Umbilical cord (tissue), 2 donors: ENCODE measurements around the gene PDE11A. TPM values are rescaled to one million over a fixed set of nuclear protein-coding genes. Genes with fewer than 3 reads are reported as not detected.

ENCODE experiments used
- DNase-seq: peaks from one replicate; pipeline ENCODE4 v3.0.0-alpha.2; 2015; ENCODE audit warnings: low spot score
- total RNA-seq: library from RNA; depleted of rRNA; stranded (reverse); fragments of >200 nt; gene quantifications from one replicate; pipeline ENCODE4 v1.2.3, GENCODE V29; 2014; ENCODE audit warnings: low replicate concordance; ENCODE audit not compliant: insufficient read depth

PDE11A gene
- total RNA-seq, 1 donor from 2014 or later, result 0.72 TPM

DNA sequence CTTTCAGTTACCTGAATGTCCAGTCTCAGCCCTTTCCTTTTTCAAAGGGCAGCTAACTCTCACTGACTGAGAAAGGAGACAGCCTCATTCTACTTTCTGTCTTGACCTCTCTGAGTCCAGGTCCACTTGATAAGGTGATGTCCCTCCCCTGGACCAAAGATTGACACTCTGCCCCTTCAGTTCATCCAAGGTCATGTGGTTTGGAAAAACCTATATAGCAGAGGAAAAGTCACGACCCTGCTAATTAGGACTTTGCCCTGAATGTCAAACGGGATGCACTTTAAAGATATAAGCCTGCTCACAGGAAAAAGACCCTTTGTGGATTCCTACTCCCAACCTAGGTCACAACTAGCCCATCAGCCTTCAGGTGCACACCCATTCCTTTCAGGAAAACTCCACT lies 471.7 kb downstream of the PDE11A start:
- DNase-seq, result no peak

DNA sequence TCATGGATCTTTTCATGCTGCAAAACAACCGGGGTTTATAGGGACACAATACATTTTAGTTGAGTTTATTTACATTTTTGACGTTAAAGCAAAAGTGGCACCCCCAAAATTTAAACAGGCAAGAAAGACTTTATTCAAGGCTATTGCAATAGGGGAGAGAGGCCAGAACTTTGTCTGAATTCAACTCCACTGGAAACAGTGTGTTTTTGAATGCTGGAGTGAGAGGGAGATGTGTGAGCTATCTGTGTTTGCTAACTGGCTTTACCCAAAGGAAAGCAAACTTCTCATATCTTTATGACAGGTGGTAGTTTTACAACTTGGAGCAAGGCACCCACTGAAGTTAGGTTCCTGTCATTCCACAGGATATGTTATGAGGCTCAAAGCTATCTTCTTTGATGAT lies 472.6 kb downstream of the PDE11A start:
- DNase-seq, result no peak

- DNase-seq, result no peak
Observed at GRCh38 chr2:177599139-177599688, 473.4 kb downstream of the PDE11A start.

DNA sequence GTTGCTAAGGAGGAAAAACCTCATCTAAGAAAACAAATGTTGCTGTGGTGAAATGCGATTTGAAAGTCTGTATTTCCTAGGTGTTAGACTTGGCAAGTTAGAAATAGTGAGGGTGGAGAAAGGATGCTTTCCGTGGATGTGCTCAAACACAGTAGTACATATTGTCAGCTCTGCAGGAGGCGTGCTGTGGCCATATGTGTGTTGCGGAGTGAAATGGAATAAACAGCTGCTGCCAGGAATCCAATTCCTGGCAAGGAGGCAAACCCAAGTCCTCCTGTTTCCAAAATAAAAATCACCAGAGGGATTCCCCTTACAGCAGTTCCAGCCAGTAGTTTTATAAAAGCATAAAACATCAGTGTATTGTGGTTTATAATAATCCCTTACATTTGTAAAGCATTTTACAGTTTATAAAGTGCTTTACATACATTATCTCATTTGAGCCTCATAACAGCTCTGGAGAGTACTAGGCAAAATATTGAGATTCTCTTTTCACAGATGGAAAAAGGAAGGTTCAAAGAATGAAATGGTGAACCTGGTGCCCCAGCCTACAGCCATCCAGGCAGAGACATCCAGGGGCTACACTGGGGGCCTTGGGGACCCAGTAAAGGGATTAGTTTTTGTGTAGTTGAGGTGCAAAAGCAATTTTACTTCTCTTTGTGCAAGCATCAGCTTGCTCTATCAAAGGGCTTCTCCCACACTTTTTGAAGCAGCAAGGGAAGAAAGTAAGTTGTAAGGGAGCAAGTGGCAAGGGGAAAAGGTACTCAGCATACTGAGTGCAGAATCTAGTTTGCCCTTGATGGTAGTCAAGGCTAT lies 474.0 kb downstream of the PDE11A start:
- peak; percentile 90 for DNase-seq

DNA sequence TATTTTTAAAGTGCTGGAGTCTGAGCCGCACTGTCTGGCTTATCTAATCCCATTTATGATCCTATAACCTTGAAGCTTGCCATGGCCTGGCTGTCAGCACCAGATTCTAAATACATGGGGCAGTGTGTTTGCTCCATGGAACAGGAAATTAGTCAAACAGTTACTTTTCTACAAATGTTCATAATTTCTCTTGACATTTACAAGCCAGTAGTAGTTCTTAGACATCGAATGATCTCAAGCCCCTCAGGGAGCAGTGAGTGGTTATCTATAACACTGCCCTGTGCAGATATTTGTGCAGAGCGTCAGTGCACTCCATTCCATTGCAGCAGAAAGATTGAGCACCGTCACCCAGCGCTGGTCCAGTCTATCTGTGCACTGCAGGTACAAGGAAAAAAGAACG lies 474.8 kb downstream of the PDE11A start:
- peak; percentile 92 for DNase-seq

- no peak for DNase-seq
Observed at GRCh38 chr2:177596866-177597265, 475.7 kb downstream of the PDE11A start.

- DNase-seq, result no peak
Observed at GRCh38 chr2:177595126-177595845, 477.3 kb downstream of the PDE11A start.

DNA sequence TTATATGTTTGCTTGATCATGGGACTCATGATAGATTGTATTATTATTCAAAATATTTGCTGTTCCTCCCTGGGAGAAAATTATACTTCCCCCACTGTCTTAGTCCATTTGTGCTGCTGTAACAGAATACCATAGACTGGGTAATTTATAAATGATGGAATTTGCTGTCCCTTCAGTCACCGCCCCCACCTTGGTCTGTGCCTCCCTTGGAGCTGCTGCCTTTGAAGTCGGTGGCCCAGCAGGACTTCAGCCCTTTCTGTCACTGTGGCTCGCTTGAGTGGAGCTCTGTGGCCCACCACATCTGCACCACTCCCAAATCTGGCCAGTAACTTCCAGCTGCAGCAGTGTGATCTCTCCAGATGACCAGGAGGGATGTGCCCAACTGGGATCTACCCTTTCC lies 479.2 kb downstream of the PDE11A start:
- no peak for DNase-seq

- no peak for DNase-seq
Observed at GRCh38 chr2:177592945-177593344, 479.6 kb downstream of the PDE11A start.

DNA sequence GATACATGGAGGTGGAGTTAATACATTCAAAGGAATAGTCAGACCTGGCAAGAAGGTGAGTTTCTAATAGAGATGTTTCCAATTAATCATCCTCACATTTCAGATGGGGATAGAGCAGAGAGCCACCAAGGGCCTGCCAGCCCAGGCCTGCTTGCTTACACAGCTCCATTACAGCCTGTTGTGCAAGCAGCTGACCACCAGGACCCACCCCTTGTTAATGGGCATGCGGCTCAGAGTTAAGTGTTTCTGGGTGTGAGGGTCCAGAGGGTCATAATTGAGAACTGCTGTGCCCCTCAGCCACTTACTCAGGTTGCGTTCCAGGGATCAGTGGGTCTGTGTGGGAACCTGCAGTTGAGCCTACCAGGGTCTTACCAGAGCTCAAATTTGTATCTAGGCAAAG lies 480.2 kb downstream of the PDE11A start:
- no peak for DNase-seq

GRCh38 chr2:177589186-177589585 lies 483.4 kb downstream of the PDE11A start:
- no peak for DNase-seq

GRCh38 chr2:177588671-177589070 lies 483.9 kb downstream of the PDE11A start:
- DNase-seq, result no peak

DNA sequence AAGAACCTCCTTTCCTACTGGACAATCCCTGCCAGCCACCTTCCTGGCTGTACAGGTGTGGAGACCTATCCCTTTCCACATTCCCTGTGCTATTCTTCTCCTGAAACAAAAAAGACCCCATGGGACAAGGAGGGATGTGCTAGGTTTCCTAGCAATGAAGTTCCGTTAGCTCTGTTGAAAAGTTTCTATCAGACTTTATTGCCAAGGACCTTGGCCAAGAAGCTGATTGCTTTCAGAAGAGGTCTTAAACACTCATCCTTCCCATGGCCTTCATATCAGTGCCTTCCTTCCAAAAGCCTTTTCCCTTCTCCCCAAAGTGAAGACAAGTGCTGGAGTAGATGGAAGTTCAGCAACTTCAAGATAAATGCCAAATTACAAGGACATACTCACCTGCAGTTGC lies 485.2 kb downstream of the PDE11A start:
- DNase-seq, result no peak

- DNase-seq, result no peak
Observed at GRCh38 chr2:177586154-177586553, 486.4 kb downstream of the PDE11A start.

DNA sequence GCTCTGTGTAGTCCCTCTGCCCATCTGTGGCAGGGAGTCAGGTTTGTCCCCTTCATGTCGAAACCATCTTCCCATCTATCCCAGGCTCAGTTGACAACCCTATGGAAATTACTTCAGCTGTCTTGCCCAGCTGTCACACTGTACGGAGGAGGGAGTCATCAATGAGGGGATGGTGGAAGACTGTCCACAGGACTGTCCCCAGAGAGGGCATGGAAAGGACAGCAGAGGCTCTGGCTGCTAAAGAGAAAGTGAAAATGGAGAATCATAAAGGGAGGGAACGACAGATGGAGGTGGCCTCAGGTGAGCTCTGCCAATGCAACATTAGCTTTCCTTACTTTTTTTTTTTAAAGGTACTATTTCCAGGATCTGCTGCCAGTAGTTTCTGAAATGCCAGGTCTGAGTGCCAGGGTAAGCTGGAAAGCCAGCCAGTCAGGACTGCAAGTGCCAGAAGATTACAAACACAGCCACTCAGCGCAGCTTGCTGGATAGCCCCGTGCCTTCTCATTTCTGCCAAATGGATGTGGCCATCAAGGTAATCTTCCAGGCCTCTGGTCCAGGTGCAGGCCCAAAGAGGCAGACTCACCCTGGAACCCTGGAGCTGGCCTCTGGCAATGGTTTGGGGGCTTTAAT lies 487.2 kb downstream of the PDE11A start:
- no peak for DNase-seq

DNA sequence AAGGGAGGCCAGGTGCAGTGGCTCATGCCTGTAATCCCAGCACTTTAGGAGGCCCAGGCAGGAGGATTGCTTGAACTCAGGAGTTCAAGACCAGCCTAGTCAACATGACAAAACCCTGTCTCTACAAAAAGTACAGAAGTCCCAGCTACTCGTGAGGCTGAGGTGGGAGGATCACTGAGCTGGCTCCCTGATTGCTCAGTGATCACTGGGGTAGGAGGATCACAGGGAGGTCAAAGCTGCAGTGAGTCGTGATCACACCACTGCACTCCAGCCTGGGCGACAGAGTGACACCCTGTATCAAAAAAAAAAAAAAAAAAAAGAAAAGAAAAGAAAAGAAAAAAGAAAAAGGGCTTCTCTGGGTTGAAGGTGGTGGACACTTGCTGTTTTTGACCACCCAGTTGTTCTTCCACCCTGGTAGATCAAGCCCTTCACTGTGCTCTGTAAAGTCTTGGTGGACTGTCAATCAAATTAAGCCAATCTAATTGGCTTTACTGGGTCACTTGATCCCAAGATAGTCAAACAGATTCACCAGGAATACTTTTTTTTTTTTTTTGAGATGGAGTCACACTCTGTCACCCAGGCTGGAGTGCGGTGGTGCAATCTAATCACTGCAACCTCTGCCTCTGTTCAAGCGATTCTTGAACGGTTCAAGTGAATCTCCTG lies 488.4 kb downstream of the PDE11A start:
- DNase-seq, result no peak

DNA sequence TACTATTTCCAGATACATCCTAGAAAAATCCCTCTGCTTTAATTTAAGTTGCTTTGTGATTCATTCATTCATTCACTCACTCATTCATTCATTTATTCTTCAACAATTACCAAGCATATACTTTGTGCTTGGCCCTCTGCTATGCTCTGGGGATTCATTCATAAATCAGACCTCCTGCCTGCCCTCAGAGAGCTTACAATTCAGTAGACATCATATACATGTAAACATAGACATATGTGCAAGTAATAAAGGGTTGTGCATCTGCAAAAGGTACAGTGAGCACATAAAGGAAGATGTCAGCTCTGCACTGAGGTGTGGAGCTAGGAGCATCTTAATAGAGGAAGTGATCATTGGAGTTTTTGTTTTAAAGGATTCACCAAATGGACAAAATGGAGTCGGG lies 490.6 kb downstream of the PDE11A start:
- no peak for DNase-seq

DNA sequence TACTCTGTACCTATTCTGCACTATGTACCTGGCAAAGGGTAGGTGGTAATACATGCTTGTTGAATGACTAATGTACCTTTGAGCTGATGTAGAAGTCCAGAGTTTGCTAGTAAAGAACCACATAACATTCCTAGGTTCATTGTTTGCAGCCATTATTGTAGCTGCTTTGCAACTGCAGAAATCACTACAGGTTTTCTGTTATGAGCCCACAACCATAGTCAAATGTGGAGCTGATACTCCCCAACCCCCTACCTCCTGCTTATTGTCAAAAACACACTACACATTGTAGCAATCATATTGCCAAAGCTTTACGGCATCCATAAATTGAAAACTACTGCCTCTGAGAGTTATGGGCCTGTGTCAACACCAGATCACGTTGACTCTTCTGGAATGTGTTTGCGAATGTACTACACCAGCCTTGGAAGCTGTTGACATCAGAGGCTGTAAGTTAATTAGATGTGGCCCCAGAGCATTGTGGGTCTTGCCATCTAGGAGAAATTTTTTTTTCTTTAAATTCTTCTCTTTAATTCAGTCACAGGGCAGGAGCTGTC lies 493.0 kb downstream of the PDE11A start:
- DNase-seq, result no peak

- no peak for DNase-seq
Observed at GRCh38 chr2:177578454-177578853, 494.1 kb downstream of the PDE11A start.

GRCh38 chr2:177577075-177577474 lies 495.5 kb downstream of the PDE11A start:
- no peak for DNase-seq

- DNase-seq, result no peak
Observed at GRCh38 chr2:177575358-177575757, 497.2 kb downstream of the PDE11A start.

GRCh38 chr2:177574356-177574755 lies 498.2 kb downstream of the PDE11A start:
- DNase-seq, result no peak
